GM20000 (cell line): ENCODE results near the gene EXOC2.

Experiments used
- DNase-seq: peaks from one replicate; pipeline ENCODE4 v3.0.0; 2012; ENCODE audit warnings: low spot score
- CTCF ChIP-seq: IDR thresholded peaks from 2 replicates; pipeline ENCODE4 v1.5.1; 2012; ENCODE audit warnings: mild to moderate bottlenecking, control low read depth; ENCODE audit errors: extremely low read depth, missing control alignments

The EXOC2 gene

GRCh38 chr6:473356-473755 lies 219.6 kb downstream of the EXOC2 start:
- DNase-seq = no peak
- no peak for TF ChIP-seq CTCF

GRCh38 chr6:470901-471448 lies 222.0 kb downstream of the EXOC2 start:
- TF ChIP-seq CTCF = no peak

GRCh38 chr6:470051-470900 lies 222.7 kb downstream of the EXOC2 start:
- no peak for TF ChIP-seq CTCF
- DNase-seq = no peak

More at GRCh38 chr6:470901-471448, 222.0 kb downstream of the EXOC2 start:
- DNase-seq = peak; percentile 59

GRCh38 chr6:467671-468082 lies 225.3 kb downstream of the EXOC2 start:
- DNase-seq = no peak
- no peak for TF ChIP-seq CTCF

- TF ChIP-seq CTCF = no peak
- no peak for DNase-seq
Measured at GRCh38 chr6:467111-467510, 225.8 kb downstream of the EXOC2 start.

- no peak for DNase-seq
- no peak for TF ChIP-seq CTCF
Measured at GRCh38 chr6:466564-466963, 226.4 kb downstream of the EXOC2 start.

GRCh38 chr6:465531-466348 lies 227.2 kb downstream of the EXOC2 start:
- no peak for DNase-seq
- TF ChIP-seq CTCF = no peak
